Endothelial cell of umbilical vein (primary cell): ENCODE data around the gene NRXN3. TPM values are rescaled to one million over a fixed set of nuclear protein-coding genes. Genes with fewer than 3 reads are reported as not detected.

Experiments used
- BruUV-seq: library from RNA; stranded (reverse); fragments of 400-500 nt; replicated peaks from 2 replicates; lab custom pipeline; 2021; lab: Mats Ljungman, UMichigan
- CTCF ChIA-PET: fragments of 300-600, 350-600 bp; sonication (Branson Sonifier 250); formaldehyde crosslinking; loops from one replicate; lab custom pipeline; 2021; ENCODE audit warnings: antibody characterized with exemption, inconsistent platforms; lab: Charles Lee
- POLR2A ChIA-PET: fragments of 300-600, 350-600 bp; sonication (Branson Sonifier 250); formaldehyde crosslinking; loops from one replicate; lab custom pipeline; 2021; ENCODE audit warnings: antibody characterized with exemption, inconsistent platforms; lab: Charles Lee
- DNase-seq: peaks from one replicate; pipeline ENCODE4 v3.0.0-alpha.2; 2011; ENCODE audit warnings: low read depth, low spot score
- FAIRE-seq: peaks from 2 replicates; lab custom pipeline; 2011; peaks lifted over from hg19 to GRCh38; lab: Jason Lieb, UNC
- H2AFZ ChIP-seq: 2 replicates; pipeline ENCODE4 v1.6.0; 2012; ENCODE audit warnings: low read depth, low read length, control low read depth, inconsistent platforms
- H3K27ac ChIP-seq: 2 replicates; pipeline ENCODE4 v1.5.1; 2011; ENCODE audit warnings: low read depth, mild to moderate bottlenecking, control low read depth, low read length, moderate library complexity; ENCODE audit not compliant: insufficient read depth
- H3K27me3 ChIP-seq, 2 experiments: 2 replicates each; pipeline versions ENCODE4 v1.6.0 to v1.6.1; 2011; ENCODE audit warnings: low read length in 2 of 2, mixed read lengths in 1 of 2; ENCODE audit not compliant: control insufficient read depth in 2 of 2, insufficient read depth in 2 of 2
- H3K36me3 ChIP-seq, 2 experiments: 2 replicates in 1 of 2; 3 replicates in 1 of 2; pipeline ENCODE4 v1.5.1; 2011; ENCODE audit warnings: low read length in 2 of 2, mild to moderate bottlenecking in 1 of 2, moderate library complexity in 1 of 2; ENCODE audit not compliant: control insufficient read depth in 2 of 2, insufficient read depth in 2 of 2; ENCODE audit errors: extremely low read depth in 1 of 2
- H3K4me1 ChIP-seq: 3 replicates; pipeline ENCODE4 v1.5.1; 2011; ENCODE audit warnings: mild to moderate bottlenecking, low read length; ENCODE audit not compliant: control insufficient read depth, insufficient read depth; ENCODE audit errors: extremely low read depth
- H3K4me2 ChIP-seq: 2 replicates; pipeline ENCODE4 v1.6.1; 2011; ENCODE audit warnings: low read length, control low read depth, mixed read lengths; ENCODE audit not compliant: insufficient read depth
- H3K4me3 ChIP-seq, 3 experiments: fragments of 200-600 bp in 1 of 3; sonication (generic), shearing (Covaris generic) in 1 of 3; replicated peaks in 1 of 3; 2 replicates each; pipeline ENCODE4 v1.5.1; 2011 to 2016; ENCODE audit warnings: control low read depth in 3 of 3, low read length in 3 of 3, mild to moderate bottlenecking in 2 of 3, inconsistent platforms in 1 of 3, low read depth in 1 of 3, moderate library complexity in 1 of 3; ENCODE audit not compliant: insufficient read depth in 1 of 3
- H3K79me2 ChIP-seq: 2 replicates; pipeline ENCODE4 v1.6.0; 2012; ENCODE audit warnings: low read length, inconsistent platforms; ENCODE audit not compliant: control insufficient read depth, insufficient read depth
- H3K9ac ChIP-seq: replicated peaks from 2 replicates; pipeline ENCODE3; 2011; ENCODE audit warnings: low read length, control low read depth; ENCODE audit not compliant: insufficient read depth; ENCODE audit errors: extremely low read depth
- H3K9me1 ChIP-seq: replicated peaks from 3 replicates; pipeline ENCODE4 v1.6.0; 2011; ENCODE audit warnings: mild to moderate bottlenecking, low read length; ENCODE audit not compliant: control insufficient read depth, insufficient read depth; ENCODE audit errors: extremely low read depth
- H3K9me3 ChIP-seq: replicated peaks from 2 replicates; pipeline ENCODE4 v1.5.1; 2012; ENCODE audit warnings: low read length, inconsistent platforms; ENCODE audit not compliant: control insufficient read depth, insufficient read depth
- H4K20me1 ChIP-seq: replicated peaks from 2 replicates; pipeline ENCODE3; 2011; ENCODE audit warnings: mild to moderate bottlenecking, low read length; ENCODE audit not compliant: control insufficient read depth, insufficient read depth; ENCODE audit errors: extremely low read depth
- EZH2 ChIP-seq: IDR thresholded peaks from 2 replicates; pipeline ENCODE4 v1.6.1; 2012; ENCODE audit warnings: borderline replicate concordance, low read depth, mild to moderate bottlenecking, moderate library complexity, low read length, inconsistent platforms; ENCODE audit not compliant: severe bottlenecking
- FOS ChIP-seq: IDR thresholded peaks from 2 replicates; pipeline ENCODE4 v1.6.1; 2011; ENCODE audit warnings: mild to moderate bottlenecking, low read length, moderate library complexity, borderline replicate concordance; ENCODE audit not compliant: insufficient read depth
- GATA2 ChIP-seq: IDR thresholded peaks from 2 replicates; pipeline ENCODE4 v1.7.0; 2011; ENCODE audit warnings: low read depth, mild to moderate bottlenecking, moderate library complexity, mixed read lengths, low read length; ENCODE audit not compliant: insufficient read length, insufficient read depth
- JUN ChIP-seq: IDR thresholded peaks from 2 replicates; pipeline ENCODE4 v1.6.1; 2011; ENCODE audit warnings: borderline replicate concordance, low read depth; ENCODE audit not compliant: insufficient read length, insufficient read depth
- MYC ChIP-seq: IDR thresholded peaks from one replicate; pipeline ENCODE4 v1.6.1; 2011; ENCODE audit warnings: mild to moderate bottlenecking, low read depth, low read length
- POLR2A ChIP-seq: IDR thresholded peaks from 2 replicates; pipeline ENCODE4 v1.6.1; 2012; ENCODE audit warnings: low read depth, mild to moderate bottlenecking, control low read depth, low read length
- POLR2AphosphoS5 ChIP-seq: IDR thresholded peaks from 2 replicates; pipeline ENCODE4 v1.6.1; 2012; ENCODE audit warnings: low read depth, mild to moderate bottlenecking, control low read depth, low read length, moderate library complexity; ENCODE audit not compliant: insufficient read depth
- dilution Hi-C: fragments of 300-500 bp; cut with MboI; formaldehyde crosslinking; loops from one replicate; pipeline ENCODE4 v1.15.0; 2019; ENCODE audit warnings: low sequenced_read_pairs; ENCODE audit not compliant: extremely low pct_ligation_motif_present
- intact Hi-C: fragments of 100-400 bp; cut with micrococcal nuclease; formaldehyde crosslinking; loops from one replicate; pipeline ENCODE4 v1.10.0; 2022
- polyA plus RNA-seq, 4 experiments: library from polyadenylated mRNA; depleted of rRNA in 3 of 4; stranded (reverse) in 3 of 4; unstranded in 1 of 4; fragments of >200 nt; gene quantifications; 2 replicates each; pipeline versions ENCODE4 v1.2.1 to v1.2.3, GENCODE V29; 2011 to 2012; ENCODE audit warnings: missing spikeins in 1 of 4
- total RNA-seq: library from RNA; stranded (reverse); gene quantifications from 2 replicates; pipeline ENCODE4 v1.2.3, GENCODE V29; 2021
- TF ChIP-seq, protein P1 (sequence below): IDR thresholded peaks from 2 replicates; pipeline ENCODE4 v1.6.1; 2011; ENCODE audit not compliant: insufficient read depth, insufficient read length
- TF ChIP-seq, protein P2 (sequence below), 2 donors: IDR thresholded peaks; 1 replicate in 1 of 2; 2 replicates in 1 of 2; pipeline ENCODE4 v1.5.1; 2011; ENCODE audit warnings: low read length in 2 of 2, mild to moderate bottlenecking in 2 of 2, moderate library complexity in 2 of 2, control low read depth in 1 of 2, inconsistent platforms in 1 of 2, low read depth in 1 of 2; ENCODE audit not compliant: insufficient read depth in 1 of 2; ENCODE audit errors: extremely low read depth in 1 of 2

NRXN3 gene
- total and polyA plus RNA-seq, 2 donors (not counting 3 experiments of a cell fraction or from before 2014, with no cell fraction given) = 0.72 to 4.2 TPM

DNA sequence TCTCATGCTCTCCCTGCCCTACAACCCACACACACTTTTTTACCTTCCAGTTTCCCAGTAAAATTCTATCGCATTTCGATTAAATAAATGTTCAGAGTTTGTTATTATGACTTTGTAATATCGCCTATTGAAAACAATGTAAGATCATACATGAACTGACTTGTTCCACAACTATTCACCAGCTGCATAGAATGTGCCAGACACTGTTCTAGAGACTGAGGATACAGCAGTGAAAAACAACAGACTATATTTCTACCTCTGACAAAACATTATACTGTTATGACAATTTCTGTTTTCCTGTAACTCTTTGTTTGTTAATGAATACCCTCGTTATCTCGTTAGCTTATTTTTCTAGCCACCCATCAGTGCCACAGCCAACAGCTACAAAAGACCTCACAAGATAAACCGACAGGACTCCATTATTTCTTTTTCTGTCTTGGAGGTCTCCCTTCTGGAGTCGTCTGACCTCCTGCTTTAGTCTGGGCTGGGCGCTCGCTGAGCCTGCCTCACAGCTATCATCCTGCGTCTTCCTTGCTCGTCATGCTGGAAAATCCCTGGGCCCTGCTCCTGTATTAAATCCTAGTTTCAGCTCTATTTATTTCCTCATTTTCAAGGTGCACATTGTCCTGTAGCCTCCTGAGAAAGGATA lies 1542.3 kb downstream of the NRXN3 start:
- Histone ChIP-seq H3K9me3 (no peaks in the 10 kb centered on the region), H3K9me1 (no peaks in the 10 kb centered on the region), H3K9ac (no peak overlapping the region), H3K4me2 (no peak overlapping the region), H3K4me3 (no peak overlapping the region), H3K27me3 (no peaks in the 10 kb centered on the region), H3K36me3 (no peaks in the 10 kb centered on the region), H3K27ac (no peak overlapping the region), H2AFZ (no peak overlapping the region), H3K4me1 (no peaks in the 10 kb centered on the region), H3K79me2 (no peaks in the 10 kb centered on the region), H4K20me1 (no peaks in the 10 kb centered on the region)
- dilution Hi-C loops = no loop called here
- no peak for TF ChIP-seq EZH2
- no peak for TF ChIP-seq JUN
- TF ChIP-seq, protein P1, sequence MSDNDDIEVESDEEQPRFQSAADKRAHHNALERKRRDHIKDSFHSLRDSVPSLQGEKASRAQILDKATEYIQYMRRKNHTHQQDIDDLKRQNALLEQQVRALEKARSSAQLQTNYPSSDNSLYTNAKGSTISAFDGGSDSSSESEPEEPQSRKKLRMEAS = no peak
- no peak for TF ChIP-seq GATA2
- TF ChIP-seq POLR2A = no peak
- no peak for TF ChIP-seq POLR2AphosphoS5
- no peak for TF ChIP-seq FOS
- TF ChIP-seq MYC = no peak
- TF ChIP-seq, protein P2, sequence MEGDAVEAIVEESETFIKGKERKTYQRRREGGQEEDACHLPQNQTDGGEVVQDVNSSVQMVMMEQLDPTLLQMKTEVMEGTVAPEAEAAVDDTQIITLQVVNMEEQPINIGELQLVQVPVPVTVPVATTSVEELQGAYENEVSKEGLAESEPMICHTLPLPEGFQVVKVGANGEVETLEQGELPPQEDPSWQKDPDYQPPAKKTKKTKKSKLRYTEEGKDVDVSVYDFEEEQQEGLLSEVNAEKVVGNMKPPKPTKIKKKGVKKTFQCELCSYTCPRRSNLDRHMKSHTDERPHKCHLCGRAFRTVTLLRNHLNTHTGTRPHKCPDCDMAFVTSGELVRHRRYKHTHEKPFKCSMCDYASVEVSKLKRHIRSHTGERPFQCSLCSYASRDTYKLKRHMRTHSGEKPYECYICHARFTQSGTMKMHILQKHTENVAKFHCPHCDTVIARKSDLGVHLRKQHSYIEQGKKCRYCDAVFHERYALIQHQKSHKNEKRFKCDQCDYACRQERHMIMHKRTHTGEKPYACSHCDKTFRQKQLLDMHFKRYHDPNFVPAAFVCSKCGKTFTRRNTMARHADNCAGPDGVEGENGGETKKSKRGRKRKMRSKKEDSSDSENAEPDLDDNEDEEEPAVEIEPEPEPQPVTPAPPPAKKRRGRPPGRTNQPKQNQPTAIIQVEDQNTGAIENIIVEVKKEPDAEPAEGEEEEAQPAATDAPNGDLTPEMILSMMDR (IDR thresholded peaks at IDR 0.05; ENCODE audit: extremely low read depth in 1 of 2, insufficient read depth in 1 of 2, low read depth in 1 of 2, low read length in 2 of 2) = no peak
- no TSS peak for BruUV-seq
- ChIA-PET CTCF (no interaction called here), POLR2A (no interaction called here)
- DNase-seq (no peak), FAIRE-seq (no peak)
- intact Hi-C loops = no loop called here
